Osteoblast (primary cell): ENCODE measurements around the gene RHOH. TPM values are rescaled to one million over a fixed set of nuclear protein-coding genes. Genes with fewer than 3 reads are reported as not detected.

Experiments
- DNase-seq: peaks from one replicate; pipeline ENCODE4 v3.0.0; 2011; ENCODE audit warnings: low spot score, mixed read lengths; ENCODE audit not compliant: insufficient read length; ENCODE audit errors: missing footprints
- H2AFZ ChIP-seq: 2 replicates; pipeline ENCODE4 v1.6.0; 2011; ENCODE audit warnings: mild to moderate bottlenecking, low read length
- H3K27ac ChIP-seq: 2 replicates; pipeline ENCODE4 v1.5.1; 2011; ENCODE audit warnings: mild to moderate bottlenecking, low read depth, low read length, moderate library complexity
- H3K27me3 ChIP-seq: 2 replicates; pipeline ENCODE4 v1.6.0; 2012; ENCODE audit warnings: mild to moderate bottlenecking, control low read depth, inconsistent platforms, low read length, moderate library complexity; ENCODE audit not compliant: insufficient read depth
- H3K36me3 ChIP-seq: 2 replicates; pipeline ENCODE4 v1.5.1; 2011; ENCODE audit warnings: mild to moderate bottlenecking, low read length, control low read depth, moderate library complexity; ENCODE audit not compliant: insufficient read depth
- H3K4me1 ChIP-seq: 2 replicates; pipeline ENCODE4 v1.5.1; 2011; ENCODE audit warnings: mild to moderate bottlenecking, low read length, control low read depth, moderate library complexity; ENCODE audit not compliant: insufficient read depth
- H3K4me2 ChIP-seq: 2 replicates; pipeline ENCODE4 v1.6.0; 2011; ENCODE audit warnings: mild to moderate bottlenecking, low read length; ENCODE audit not compliant: insufficient read depth
- H3K4me3 ChIP-seq: fragments of 200-600 bp; sonication (generic); 3 replicates; pipeline ENCODE4 v1.5.1; 2012; ENCODE audit warnings: mild to moderate bottlenecking, low read length, inconsistent platforms; ENCODE audit not compliant: insufficient read depth
- H3K79me2 ChIP-seq: 2 replicates; pipeline ENCODE4 v1.6.0; 2012; ENCODE audit warnings: mild to moderate bottlenecking, low read length, control low read depth, inconsistent platforms; ENCODE audit not compliant: insufficient read depth
- H3K9me3 ChIP-seq: 2 replicates; pipeline ENCODE4 v1.5.1; 2011; ENCODE audit warnings: low read depth, low read length, control low read depth
- H4K20me1 ChIP-seq: 2 replicates; pipeline ENCODE4 v1.6.0; 2012; ENCODE audit warnings: mild to moderate bottlenecking, low read length, control low read depth; ENCODE audit not compliant: insufficient read depth
- total RNA-seq: library from RNA; depleted of rRNA; stranded (reverse); fragments of >200 nt; gene quantifications from 2 replicates; pipeline ENCODE4 v1.2.3, GENCODE V29; 2012
- TF ChIP-seq, protein P1 (sequence below): IDR thresholded peaks from 2 replicates; pipeline ENCODE4 v1.5.1; 2011; ENCODE audit warnings: mild to moderate bottlenecking, low read depth, low read length, moderate library complexity; ENCODE audit errors: extremely low read depth

RHOH gene
- total RNA-seq, 1 donor: not detected

GRCh38 chr4:40238008-40238699 lies 41.3 kb downstream of the RHOH start:
- Histone ChIP-seq H3K9me3 (no peaks in the 10 kb centered on the region), H3K27ac (no peak overlapping the region), H3K4me1 (no peaks in the 10 kb centered on the region), H2AFZ (no peak overlapping the region), H3K79me2 (no peaks in the 10 kb centered on the region), H4K20me1 (no peaks in the 10 kb centered on the region), H3K27me3 (no peaks in the 10 kb centered on the region), H3K4me3 (no peak overlapping the region), H3K36me3 (no peaks in the 10 kb centered on the region), H3K4me2 (no peak overlapping the region)
- TF ChIP-seq, protein P1, sequence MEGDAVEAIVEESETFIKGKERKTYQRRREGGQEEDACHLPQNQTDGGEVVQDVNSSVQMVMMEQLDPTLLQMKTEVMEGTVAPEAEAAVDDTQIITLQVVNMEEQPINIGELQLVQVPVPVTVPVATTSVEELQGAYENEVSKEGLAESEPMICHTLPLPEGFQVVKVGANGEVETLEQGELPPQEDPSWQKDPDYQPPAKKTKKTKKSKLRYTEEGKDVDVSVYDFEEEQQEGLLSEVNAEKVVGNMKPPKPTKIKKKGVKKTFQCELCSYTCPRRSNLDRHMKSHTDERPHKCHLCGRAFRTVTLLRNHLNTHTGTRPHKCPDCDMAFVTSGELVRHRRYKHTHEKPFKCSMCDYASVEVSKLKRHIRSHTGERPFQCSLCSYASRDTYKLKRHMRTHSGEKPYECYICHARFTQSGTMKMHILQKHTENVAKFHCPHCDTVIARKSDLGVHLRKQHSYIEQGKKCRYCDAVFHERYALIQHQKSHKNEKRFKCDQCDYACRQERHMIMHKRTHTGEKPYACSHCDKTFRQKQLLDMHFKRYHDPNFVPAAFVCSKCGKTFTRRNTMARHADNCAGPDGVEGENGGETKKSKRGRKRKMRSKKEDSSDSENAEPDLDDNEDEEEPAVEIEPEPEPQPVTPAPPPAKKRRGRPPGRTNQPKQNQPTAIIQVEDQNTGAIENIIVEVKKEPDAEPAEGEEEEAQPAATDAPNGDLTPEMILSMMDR: no peak
- DNase-seq: no peak

- Histone ChIP-seq H3K4me1 (no peaks in the 10 kb centered on the region), H2AFZ (no peak overlapping the region), H3K27me3 (no peaks in the 10 kb centered on the region), H3K79me2 (no peaks in the 10 kb centered on the region), H3K4me2 (no peak overlapping the region), H3K27ac (no peak overlapping the region), H3K4me3 (no peak overlapping the region), H4K20me1 (no peaks in the 10 kb centered on the region), H3K36me3 (no peaks in the 10 kb centered on the region), H3K9me3 (no peaks in the 10 kb centered on the region)
- no peak for DNase-seq
- TF ChIP-seq, protein P1: no peak
These were observed 42.1 kb downstream of the RHOH start for GRCh38 chr4:40238700-40239548.

GRCh38 chr4:40240040-40240653 lies 43.3 kb downstream of the RHOH start:
- H3K27ac ChIP-seq: no peak overlapping the region
- no peak for DNase-seq
- TF ChIP-seq, protein P1: no peak
- no peak overlapping the region for H3K4me3 ChIP-seq
- no peaks in the 10 kb centered on the region for H3K4me1 ChIP-seq
- H3K79me2 ChIP-seq: no peaks in the 10 kb centered on the region
- H2AFZ ChIP-seq: no peak overlapping the region
- no peaks in the 10 kb centered on the region for H3K9me3 ChIP-seq
- no peaks in the 10 kb centered on the region for H3K36me3 ChIP-seq
- H3K4me2 ChIP-seq: no peak overlapping the region
- H3K27me3 ChIP-seq: no peaks in the 10 kb centered on the region
- no peaks in the 10 kb centered on the region for H4K20me1 ChIP-seq

- Histone ChIP-seq H3K4me1 (no peaks in the 10 kb centered on the region), H3K27me3 (no peaks in the 10 kb centered on the region)
These were observed 44.2 kb downstream of the RHOH start for GRCh38 chr4:40241026-40241425.

More at GRCh38 chr4:40241026-40241425, 44.2 kb downstream of the RHOH start:
- TF ChIP-seq, protein P1: no peak
- Histone ChIP-seq H4K20me1 (no peaks in the 10 kb centered on the region), H3K27ac (no peak overlapping the region), H3K4me3 (no peak overlapping the region), H3K9me3 (no peaks in the 10 kb centered on the region), H3K36me3 (no peaks in the 10 kb centered on the region), H3K4me2 (no peak overlapping the region), H2AFZ (no peak overlapping the region), H3K79me2 (no peaks in the 10 kb centered on the region)
- no peak for DNase-seq
